SK-N-SH (cell line): ENCODE results near the gene EIF1.

Source experiments
- EZH2phosphoT487 ChIP-seq: fragments of 200-600 bp; sonication (generic); IDR thresholded peaks from 2 replicates; pipeline ENCODE4 v1.6.1; 2017; ENCODE audit warnings: low read depth, mixed run types, mild to moderate bottlenecking, antibody characterized with exemption, moderate library complexity, borderline replicate concordance
- FOSL2 ChIP-seq: IDR thresholded peaks from 2 replicates; pipeline ENCODE4 v1.4.0; 2012; ENCODE audit warnings: low read depth, mild to moderate bottlenecking, moderate library complexity, borderline replicate concordance
- GATA2 ChIP-seq: sonication (generic); formaldehyde crosslinking; IDR thresholded peaks from 2 replicates; pipeline ENCODE4 v1.5.0; 2020; ENCODE audit warnings: mild to moderate bottlenecking, missing genetic modification reagents
- POLR2AphosphoS5 ChIP-seq: IDR thresholded peaks from 2 replicates; pipeline ENCODE4 v1.6.1; 2012; ENCODE audit warnings: low read depth, low read length
- TAF1 ChIP-seq: IDR thresholded peaks from 2 replicates; pipeline ENCODE4 v1.6.1; 2012; ENCODE audit warnings: low read depth, mild to moderate bottlenecking, low read length, moderate library complexity, borderline replicate concordance
- TF ChIP-seq, protein P1 (sequence below): fragments of 200-600 bp; sonication (generic); IDR thresholded peaks from 2 replicates; pipeline ENCODE4 v1.6.1; 2017; ENCODE audit warnings: antibody characterized with exemption, mild to moderate bottlenecking, moderate library complexity
- TF ChIP-seq, protein P2 (sequence below): IDR thresholded peaks from 2 replicates; pipeline ENCODE4 v1.4.0; 2012; ENCODE audit warnings: low read depth, borderline replicate concordance
- TF ChIP-seq, protein P3 (sequence below): IDR thresholded peaks from 2 replicates; pipeline ENCODE4; 2012

DNA sequence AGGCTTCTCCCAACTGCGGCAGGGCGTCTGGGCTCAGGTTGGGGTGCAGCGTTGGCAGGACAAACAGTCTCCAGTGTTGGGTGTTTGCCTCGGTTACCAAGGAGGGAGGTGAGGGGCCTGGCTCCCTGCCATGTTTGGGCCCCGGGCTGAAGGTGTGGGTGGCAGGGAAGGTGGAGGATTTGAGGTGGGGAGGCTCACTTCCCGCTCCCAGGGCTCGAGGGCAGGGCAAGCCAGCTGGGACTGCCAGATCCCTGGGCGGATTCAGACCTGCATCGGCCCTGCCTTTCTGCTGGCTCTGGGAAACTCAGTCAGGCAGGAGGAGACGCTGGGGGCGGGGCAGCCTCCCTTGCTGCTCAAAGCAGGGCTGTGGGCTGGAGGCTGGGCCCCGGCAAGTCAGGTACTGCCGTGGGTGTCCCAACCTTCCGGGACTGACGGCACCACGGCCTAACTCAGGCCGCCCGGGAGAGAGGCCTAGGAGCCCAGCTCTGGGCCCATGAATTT lies 33.0 kb upstream of the EIF1 start:
- TF ChIP-seq, protein P1, sequence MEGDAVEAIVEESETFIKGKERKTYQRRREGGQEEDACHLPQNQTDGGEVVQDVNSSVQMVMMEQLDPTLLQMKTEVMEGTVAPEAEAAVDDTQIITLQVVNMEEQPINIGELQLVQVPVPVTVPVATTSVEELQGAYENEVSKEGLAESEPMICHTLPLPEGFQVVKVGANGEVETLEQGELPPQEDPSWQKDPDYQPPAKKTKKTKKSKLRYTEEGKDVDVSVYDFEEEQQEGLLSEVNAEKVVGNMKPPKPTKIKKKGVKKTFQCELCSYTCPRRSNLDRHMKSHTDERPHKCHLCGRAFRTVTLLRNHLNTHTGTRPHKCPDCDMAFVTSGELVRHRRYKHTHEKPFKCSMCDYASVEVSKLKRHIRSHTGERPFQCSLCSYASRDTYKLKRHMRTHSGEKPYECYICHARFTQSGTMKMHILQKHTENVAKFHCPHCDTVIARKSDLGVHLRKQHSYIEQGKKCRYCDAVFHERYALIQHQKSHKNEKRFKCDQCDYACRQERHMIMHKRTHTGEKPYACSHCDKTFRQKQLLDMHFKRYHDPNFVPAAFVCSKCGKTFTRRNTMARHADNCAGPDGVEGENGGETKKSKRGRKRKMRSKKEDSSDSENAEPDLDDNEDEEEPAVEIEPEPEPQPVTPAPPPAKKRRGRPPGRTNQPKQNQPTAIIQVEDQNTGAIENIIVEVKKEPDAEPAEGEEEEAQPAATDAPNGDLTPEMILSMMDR, result no peak
- TF ChIP-seq FOSL2 (no peak), POLR2AphosphoS5 (no peak), TAF1 (no peak), GATA2 (no peak), EZH2phosphoT487 (no peak)
- TF ChIP-seq, protein P2, sequence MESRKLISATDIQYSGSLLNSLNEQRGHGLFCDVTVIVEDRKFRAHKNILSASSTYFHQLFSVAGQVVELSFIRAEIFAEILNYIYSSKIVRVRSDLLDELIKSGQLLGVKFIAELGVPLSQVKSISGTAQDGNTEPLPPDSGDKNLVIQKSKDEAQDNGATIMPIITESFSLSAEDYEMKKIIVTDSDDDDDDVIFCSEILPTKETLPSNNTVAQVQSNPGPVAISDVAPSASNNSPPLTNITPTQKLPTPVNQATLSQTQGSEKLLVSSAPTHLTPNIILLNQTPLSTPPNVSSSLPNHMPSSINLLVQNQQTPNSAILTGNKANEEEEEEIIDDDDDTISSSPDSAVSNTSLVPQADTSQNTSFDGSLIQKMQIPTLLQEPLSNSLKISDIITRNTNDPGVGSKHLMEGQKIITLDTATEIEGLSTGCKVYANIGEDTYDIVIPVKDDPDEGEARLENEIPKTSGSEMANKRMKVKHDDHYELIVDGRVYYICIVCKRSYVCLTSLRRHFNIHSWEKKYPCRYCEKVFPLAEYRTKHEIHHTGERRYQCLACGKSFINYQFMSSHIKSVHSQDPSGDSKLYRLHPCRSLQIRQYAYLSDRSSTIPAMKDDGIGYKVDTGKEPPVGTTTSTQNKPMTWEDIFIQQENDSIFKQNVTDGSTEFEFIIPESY, result no peak
- TF ChIP-seq, protein P3, sequence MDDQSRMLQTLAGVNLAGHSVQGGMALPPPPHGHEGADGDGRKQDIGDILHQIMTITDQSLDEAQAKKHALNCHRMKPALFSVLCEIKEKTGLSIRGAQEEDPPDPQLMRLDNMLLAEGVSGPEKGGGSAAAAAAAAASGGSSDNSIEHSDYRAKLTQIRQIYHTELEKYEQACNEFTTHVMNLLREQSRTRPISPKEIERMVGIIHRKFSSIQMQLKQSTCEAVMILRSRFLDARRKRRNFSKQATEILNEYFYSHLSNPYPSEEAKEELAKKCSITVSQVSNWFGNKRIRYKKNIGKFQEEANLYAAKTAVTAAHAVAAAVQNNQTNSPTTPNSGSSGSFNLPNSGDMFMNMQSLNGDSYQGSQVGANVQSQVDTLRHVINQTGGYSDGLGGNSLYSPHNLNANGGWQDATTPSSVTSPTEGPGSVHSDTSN, result no peak
